ENCODE data around the gene NKG7.
"Not testable (repeated sequence)": the region's sequence is repeated elsewhere in the genome, so short reads cannot be mapped to it uniquely, and the experiment has no call there.

DNA sequence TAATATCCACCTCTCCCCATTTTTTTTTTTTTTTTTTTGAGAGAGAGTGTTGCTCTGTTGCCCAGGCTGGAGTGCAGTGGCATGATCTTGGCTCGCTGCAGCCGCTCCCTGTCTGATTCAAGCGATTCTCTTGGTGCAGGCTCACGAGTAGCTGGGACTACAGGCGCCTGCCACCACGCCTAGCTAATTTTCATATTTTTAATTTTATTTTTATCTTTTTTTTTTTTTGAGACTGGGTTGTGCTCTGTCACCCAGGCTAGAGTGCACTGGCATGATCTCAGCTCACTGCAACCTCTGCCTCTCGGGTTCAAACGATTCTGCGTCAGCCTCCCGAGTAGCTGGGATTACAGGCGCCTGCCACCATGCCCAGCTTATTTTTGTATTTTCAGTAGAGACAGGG lies 48.1 kb upstream of the NKG7 start:
- TF ChIP-seq CTCF (conservative IDR thresholded peaks at IDR 0.05); EZH2 (IDR thresholded peaks at IDR 0.05; ENCODE audit: low read depth): not testable (repeated sequence)
